ENCODE results near the gene DPP9.

The DPP9 gene

DNA sequence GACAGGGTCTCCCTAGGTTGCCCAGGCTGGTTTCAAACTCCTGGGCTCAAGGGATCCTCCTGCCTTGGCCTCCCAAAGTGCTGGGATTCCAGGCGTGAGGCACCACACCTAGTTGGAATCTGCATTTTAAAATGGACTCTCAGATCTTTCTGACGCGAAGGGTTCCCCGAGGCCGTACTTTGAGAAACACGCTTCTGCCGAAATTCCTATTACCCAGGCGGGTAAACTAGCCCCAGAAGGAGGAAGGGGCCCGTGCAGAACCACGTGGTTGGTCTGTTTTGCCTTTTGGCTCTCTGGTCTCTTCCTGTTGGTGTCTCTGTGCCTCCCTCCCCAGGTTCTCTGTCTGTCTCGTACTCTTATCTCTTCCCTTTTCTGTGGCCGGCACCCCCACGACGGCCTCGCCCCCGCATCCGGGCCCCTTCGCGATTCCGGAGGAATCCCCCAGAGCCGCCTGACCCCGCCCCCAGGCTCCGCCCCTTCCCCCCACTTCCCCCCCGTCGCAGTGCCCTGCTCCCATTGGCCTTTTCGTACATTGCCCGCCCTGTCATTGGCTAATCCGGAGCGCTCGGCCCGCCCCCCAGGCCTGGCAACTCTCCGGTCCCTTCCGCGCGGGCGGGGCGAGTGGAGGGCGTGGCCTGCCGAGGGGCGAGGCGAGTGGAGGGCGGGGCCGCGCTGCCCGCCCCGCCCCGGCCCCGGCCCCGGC, 84.7 kb downstream of the DPP9 start, which contains the start of gene TNFAIP8L1:
TSS of gene TNFAIP8L1 (plus strand) at position 689 of the 703 bp plus-strand sequence. CDS start 12,354 bp downstream, outside the sequence.
- DNase-seq (ENCODE audit: low spot score), result peak; percentile 100
- TF ChIP-seq, protein P1, sequence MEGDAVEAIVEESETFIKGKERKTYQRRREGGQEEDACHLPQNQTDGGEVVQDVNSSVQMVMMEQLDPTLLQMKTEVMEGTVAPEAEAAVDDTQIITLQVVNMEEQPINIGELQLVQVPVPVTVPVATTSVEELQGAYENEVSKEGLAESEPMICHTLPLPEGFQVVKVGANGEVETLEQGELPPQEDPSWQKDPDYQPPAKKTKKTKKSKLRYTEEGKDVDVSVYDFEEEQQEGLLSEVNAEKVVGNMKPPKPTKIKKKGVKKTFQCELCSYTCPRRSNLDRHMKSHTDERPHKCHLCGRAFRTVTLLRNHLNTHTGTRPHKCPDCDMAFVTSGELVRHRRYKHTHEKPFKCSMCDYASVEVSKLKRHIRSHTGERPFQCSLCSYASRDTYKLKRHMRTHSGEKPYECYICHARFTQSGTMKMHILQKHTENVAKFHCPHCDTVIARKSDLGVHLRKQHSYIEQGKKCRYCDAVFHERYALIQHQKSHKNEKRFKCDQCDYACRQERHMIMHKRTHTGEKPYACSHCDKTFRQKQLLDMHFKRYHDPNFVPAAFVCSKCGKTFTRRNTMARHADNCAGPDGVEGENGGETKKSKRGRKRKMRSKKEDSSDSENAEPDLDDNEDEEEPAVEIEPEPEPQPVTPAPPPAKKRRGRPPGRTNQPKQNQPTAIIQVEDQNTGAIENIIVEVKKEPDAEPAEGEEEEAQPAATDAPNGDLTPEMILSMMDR (IDR thresholded peaks at IDR 0.05; ENCODE audit: borderline replicate concordance, control extremely low read depth, extremely low read depth, insufficient read depth, missing control alignments), result no peak
- in situ Hi-C loops (cut with MboI; ENCODE audit: low sequenced_read_pairs, unreplicated experiment), result loop anchor here (10.0 kb wide), 1 partner anchor 64 kb away; no protein-coding TSS in a partner anchor

DNA sequence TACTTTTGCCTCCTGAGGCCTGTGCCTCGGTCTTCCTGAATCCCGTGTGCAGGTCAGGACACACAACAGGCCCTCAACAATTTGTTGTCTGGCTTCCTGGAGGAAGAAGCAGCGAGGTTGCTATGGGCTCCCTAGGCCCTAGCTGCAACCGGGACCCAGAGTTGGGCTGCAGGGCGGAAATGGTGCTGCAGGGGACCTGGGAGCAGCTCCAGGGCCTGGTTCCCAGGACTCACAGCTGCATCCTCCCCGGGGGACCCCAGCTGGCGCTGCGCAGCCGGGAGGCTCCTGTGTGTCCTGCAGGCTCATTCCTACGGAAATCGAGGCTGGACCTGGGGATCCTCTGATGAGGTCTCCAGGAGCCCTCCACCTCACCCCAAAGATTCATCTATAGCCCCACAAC, 85.3 kb downstream of the DPP9 start:
- DNase-seq (ENCODE audit: low spot score), result no peak
- in situ Hi-C loops (cut with MboI; ENCODE audit: low sequenced_read_pairs, unreplicated experiment), result loop anchor here (10.0 kb wide), 1 partner anchor 64 kb away; no protein-coding TSS in a partner anchor
- TF ChIP-seq, protein P1 (IDR thresholded peaks at IDR 0.05; ENCODE audit: borderline replicate concordance, control extremely low read depth, extremely low read depth, insufficient read depth, missing control alignments), result no peak

DNA sequence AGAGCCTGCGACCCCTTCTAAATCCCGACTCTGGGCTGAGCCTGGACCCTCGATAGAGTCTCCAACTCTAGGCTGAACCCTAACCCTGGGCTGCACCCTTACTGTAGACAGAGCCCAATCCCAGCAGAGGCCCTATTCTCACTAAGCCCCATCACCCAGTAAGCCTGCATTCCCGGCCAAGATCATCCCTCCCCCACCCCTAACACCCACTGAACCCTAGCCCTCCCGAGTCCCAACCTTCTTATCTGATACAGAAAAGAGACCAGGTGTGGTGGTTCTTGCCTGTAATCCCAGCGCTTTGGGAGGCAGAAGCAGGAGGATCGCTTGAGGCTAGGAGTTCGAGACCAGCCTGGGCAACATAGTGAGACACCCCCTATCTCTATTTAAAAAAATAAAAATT, 86.9 kb downstream of the DPP9 start:
- in situ Hi-C loops (cut with MboI; ENCODE audit: low sequenced_read_pairs, unreplicated experiment), result loop anchor here (10.0 kb wide), 1 partner anchor 62 kb away; no protein-coding TSS in a partner anchor
- TF ChIP-seq, protein P1 (IDR thresholded peaks at IDR 0.05; ENCODE audit: borderline replicate concordance, control extremely low read depth, extremely low read depth, insufficient read depth, missing control alignments), result no peak
- DNase-seq (ENCODE audit: low spot score), result no peak

DNA sequence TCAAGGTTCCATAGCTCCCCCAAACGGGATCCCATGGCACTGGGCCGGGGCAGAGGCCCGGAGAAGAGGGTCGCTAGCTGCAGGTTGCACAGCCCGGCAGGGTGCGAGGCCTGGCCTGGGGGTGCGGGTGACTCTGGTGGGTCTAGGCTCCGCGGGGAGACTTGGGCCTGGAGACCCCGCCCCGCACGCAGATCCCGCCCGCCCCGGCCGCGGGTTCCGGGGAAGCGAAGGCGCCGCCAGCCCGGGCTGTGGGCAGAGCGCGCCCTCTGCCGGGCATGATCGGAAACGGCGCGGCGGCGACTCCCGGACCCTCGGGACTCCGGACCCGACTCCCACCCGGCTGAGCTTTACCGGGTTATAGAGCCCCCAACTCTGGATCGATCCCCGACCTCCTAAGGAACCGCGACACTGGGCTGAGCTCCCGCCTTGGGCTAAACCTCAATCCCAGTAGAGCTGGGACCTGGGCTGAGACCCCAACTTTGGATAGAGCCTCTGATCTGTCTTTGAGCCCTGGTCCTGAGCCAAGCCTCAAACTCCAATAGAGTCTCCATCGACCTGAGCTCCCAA, 87.4 kb downstream of the DPP9 start:
- in situ Hi-C loops (cut with MboI; ENCODE audit: low sequenced_read_pairs, unreplicated experiment), result loop anchor here (10.0 kb wide), 1 partner anchor 61 kb away; no protein-coding TSS in a partner anchor
- DNase-seq (ENCODE audit: low spot score), result peak; percentile 88
- TF ChIP-seq, protein P1 (IDR thresholded peaks at IDR 0.05; ENCODE audit: borderline replicate concordance, control extremely low read depth, extremely low read depth, insufficient read depth, missing control alignments), result peak; percentile 91

DNA sequence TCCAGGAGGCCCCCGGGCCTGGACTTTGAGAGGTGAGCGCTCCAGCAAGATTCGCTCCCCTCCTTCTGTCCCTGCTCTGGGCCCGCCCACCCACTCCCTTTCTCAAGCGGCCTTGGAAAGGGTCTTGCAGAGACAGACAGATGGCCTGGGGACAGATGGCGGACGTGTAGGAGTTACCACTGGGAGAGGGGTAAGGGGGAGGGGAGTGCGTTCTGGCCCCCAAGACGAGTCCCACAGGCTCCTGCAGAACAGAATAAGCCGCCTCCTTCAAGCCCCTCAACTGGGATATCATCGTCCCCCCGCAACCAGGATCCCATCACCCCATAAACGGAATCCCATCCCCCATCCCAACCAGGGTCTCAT, 87.9 kb downstream of the DPP9 start:
- TF ChIP-seq, protein P1 (IDR thresholded peaks at IDR 0.05; ENCODE audit: borderline replicate concordance, control extremely low read depth, extremely low read depth, insufficient read depth, missing control alignments), result no peak
- in situ Hi-C loops (cut with MboI; ENCODE audit: low sequenced_read_pairs, unreplicated experiment), result loop anchor here (10.0 kb wide), 1 partner anchor 61 kb away; no protein-coding TSS in a partner anchor
- DNase-seq (ENCODE audit: low spot score), result no peak

DNA sequence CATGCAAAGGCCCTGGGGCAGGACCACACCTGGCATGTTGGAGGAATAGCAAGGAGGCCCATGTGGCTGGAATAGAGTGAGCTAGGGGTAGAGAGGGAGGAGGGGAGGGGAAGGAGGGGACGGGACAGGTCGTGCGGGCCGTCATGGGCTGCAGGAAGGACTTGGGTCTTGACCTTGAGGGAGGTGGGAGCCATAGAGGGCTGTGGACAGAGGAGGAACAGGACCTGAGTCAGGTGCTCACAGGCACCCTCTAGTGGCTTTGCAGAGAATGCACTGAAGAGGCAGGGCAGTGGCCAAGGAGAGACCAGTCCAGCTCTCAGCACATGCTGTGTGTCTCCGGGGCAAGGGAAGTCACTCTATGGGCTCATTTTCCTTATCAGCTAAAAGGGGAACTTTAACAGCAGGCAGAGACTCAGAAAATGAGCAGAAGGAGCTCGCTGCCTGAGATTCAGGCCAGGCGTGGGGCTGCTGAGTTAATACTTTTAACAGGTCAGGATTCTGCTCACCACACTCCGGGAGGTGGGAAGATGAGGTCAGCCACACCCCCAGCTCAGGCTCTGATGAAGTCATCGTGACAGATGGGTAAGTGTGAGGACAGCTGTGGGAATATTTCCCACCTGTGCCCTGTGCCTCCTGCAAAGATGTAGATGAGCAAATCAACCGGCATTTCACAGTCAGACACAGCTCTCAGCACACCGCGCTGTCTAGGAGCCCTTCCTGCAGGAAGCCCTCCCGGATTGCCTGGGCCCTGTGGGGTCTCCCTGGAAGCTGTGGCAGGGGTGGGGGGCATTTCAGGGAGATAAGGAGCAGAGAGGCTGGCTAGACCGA, 90.3 kb downstream of the DPP9 start:
- DNase-seq (ENCODE audit: low spot score), result peak; percentile 76
- in situ Hi-C loops (cut with MboI; ENCODE audit: low sequenced_read_pairs, unreplicated experiment), result loop anchor here (10.0 kb wide), 1 partner anchor 59 kb away; no protein-coding TSS in a partner anchor

More for the DNA sequence above, 90.3 kb downstream of the DPP9 start:
- TF ChIP-seq, protein P1 (IDR thresholded peaks at IDR 0.05; ENCODE audit: borderline replicate concordance, control extremely low read depth, extremely low read depth, insufficient read depth, missing control alignments), result peak; percentile 90

Data from GM13976 (cell line).